Left lung (tissue), 10 donors: ENCODE measurements around the gene WWP2. TPM values are rescaled to one million over a fixed set of nuclear protein-coding genes. Genes with fewer than 3 reads are reported as not detected.

Source experiments
- ATAC-seq: fragments of 200-7000 bp; cut with Tn5 transposase; one replicate; pipeline ENCODE4 v1.9.1; 2020; ENCODE audit warnings: moderate library complexity
- DNase-seq, 4 donors: peaks; one replicate each; pipeline ENCODE4 v3.0.0-alpha.2; 2013 to 2020
- H3K27ac ChIP-seq, 2 donors: fragments of 200-600 bp; sonication (generic) in 1 of 2; one replicate each; pipeline versions ENCODE4 v1.5.0 to v1.8.0; 2020 to 2021
- H3K27me3 ChIP-seq, 2 donors: fragments of 200-600 bp; sonication (generic) in 1 of 2; one replicate each; pipeline versions ENCODE4 v1.5.0 to v1.8.0; 2020 to 2021
- H3K36me3 ChIP-seq, 2 donors: fragments of 200-600 bp; sonication (generic) in 1 of 2; one replicate each; pipeline versions ENCODE4 v1.5.0 to v1.8.0; 2020 to 2021
- H3K4me1 ChIP-seq, 2 donors: fragments of 200-600 bp; one replicate each; pipeline ENCODE4 v1.8.0; 2021
- H3K4me3 ChIP-seq, 2 donors: fragments of 200-600 bp; sonication (generic) in 1 of 2; one replicate each; pipeline versions ENCODE4 v1.5.0 to v1.8.0; 2020 to 2021; ENCODE audit warnings: mild to moderate bottlenecking in 1 of 2
- H3K9me3 ChIP-seq, 2 donors: fragments of 200-600 bp; sonication (generic) in 1 of 2; one replicate each; pipeline versions ENCODE4 v1.5.0 to v1.8.0; 2020 to 2021
- CTCF ChIP-seq, 2 donors: fragments of 200-600 bp; sonication (generic) in 1 of 2; IDR thresholded peaks; one replicate each; pipeline versions ENCODE4 v1.5.0 to v1.8.0; 2021; ENCODE audit warnings: antibody characterized with exemption in 2 of 2
- intact Hi-C, 2 donors: fragments of 100-400 bp; cut with DNase I; formaldehyde crosslinking; loops; one replicate each; pipeline versions ENCODE4 v1.11.2 to v1.14.2; 2022
- polyA plus RNA-seq, 6 donors: library from polyadenylated mRNA; unstranded; fragments of 120-200 nt; gene quantifications; one replicate each; pipeline ENCODE4 v1.2.1, GENCODE V29; 2013; ENCODE audit not compliant: insufficient read length in 6 of 6
- total RNA-seq, 2 donors: library from RNA; stranded (reverse); fragmentation: NEBNext Ultra II Directional; extraction: Animal tissue kit (Norgen Biotek cat#: 25700); gene quantifications; one replicate each; pipeline ENCODE4 v1.2.1, GENCODE V29; 2021
- donor health status: DM: no; HTN: yes; CAD: no.
- donor health status: DM: no; HTN: no; CAD: no.

Gene WWP2
- total and polyA plus RNA-seq, 8 donors: 30.2 to 73.0 (median 34.6) TPM

DNA sequence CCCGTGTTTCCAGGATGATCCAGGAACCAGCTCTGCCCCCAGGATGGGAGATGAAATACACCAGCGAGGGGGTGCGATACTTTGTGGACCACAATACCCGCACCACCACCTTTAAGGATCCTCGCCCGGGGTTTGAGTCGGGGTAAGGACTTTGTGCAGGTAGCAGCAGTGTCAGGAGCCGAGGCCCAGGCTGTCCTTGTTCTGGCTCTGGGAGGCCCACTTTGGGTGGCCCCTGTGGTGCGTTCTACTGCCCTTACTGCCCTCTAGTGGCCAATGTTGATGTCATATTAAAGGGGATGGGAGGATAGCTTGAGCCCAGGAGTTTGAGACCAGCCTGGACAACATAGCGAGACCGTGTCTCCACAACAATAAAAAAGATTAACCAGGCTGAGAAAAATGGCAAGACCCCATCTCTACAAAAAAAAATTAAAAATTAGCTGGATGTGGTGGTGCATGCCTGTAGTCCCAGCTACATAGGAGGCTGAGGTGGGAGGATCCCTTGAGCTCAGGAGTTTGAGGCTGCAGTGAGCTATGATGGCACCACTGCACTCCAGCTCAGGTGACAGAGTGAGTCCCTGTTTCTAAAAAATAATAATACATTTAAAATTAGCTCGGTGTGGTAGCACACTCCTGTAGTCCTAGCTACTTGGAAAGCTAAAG is 168.1 kb downstream of the WWP2 start:
- H3K36me3 ChIP-seq: peaks cover 0 to 87% of the 10 kb centered on the region in 2 donors
- peak in 1 of 4 donors; percentile 68 for DNase-seq
- no peaks in the 10 kb centered on the region for H3K4me1 ChIP-seq
- H3K27me3 ChIP-seq: no peaks in the 10 kb centered on the region
- H3K9me3 ChIP-seq: no peaks in the 10 kb centered on the region
- no peak overlapping the region for H3K4me3 ChIP-seq
- peak; percentile 65 to 80 for TF ChIP-seq CTCF (IDR thresholded peaks at IDR 0.05)
- ATAC-seq: peak; percentile 87
- intact Hi-C loops: no loop called here
- no peak overlapping the region for H3K27ac ChIP-seq

DNA sequence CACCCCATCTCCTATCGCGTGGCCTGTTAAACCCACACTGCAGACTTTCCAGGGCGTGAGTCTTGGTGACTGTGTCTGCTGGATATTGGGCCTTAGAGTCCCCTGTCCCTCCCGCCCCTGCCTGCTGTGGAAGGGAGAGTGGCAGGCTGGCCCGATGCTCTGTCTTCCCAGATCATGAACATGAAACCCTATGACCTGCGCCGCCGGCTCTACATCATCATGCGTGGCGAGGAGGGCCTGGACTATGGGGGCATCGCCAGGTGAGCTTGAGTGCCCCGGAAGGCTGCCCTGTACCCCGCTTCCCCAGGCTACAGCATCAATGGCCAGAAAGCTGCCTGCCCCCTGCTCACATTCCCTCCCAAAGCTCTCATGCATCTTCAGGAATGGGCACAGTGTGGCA is 169.5 kb downstream of the WWP2 start:
- intact Hi-C loops: no loop called here
- DNase-seq (no peak), ATAC-seq (no peak)
- Histone ChIP-seq H3K36me3 (peaks cover 0 to 87% of the 10 kb centered on the region in 2 donors), H3K4me3 (no peak overlapping the region), H3K27ac (no peak overlapping the region), H3K27me3 (no peaks in the 10 kb centered on the region), H3K9me3 (no peaks in the 10 kb centered on the region), H3K4me1 (no peaks in the 10 kb centered on the region)
- TF ChIP-seq CTCF (IDR thresholded peaks at IDR 0.05): no peak

GRCh38 chr16:69932228-69932627 is 170.1 kb downstream of the WWP2 start:
- intact Hi-C loops: no loop called here
- Histone ChIP-seq H3K36me3 (peaks cover 0 to 87% of the 10 kb centered on the region in 2 donors), H3K4me1 (no peaks in the 10 kb centered on the region), H3K4me3 (no peak overlapping the region), H3K9me3 (no peaks in the 10 kb centered on the region), H3K27ac (no peak overlapping the region), H3K27me3 (no peaks in the 10 kb centered on the region)
- ATAC-seq: no peak
- TF ChIP-seq CTCF (IDR thresholded peaks at IDR 0.05): no peak
- DNase-seq: no peak

- no peak for DNase-seq
- no peak overlapping the region for H3K4me3 ChIP-seq
- H3K27ac ChIP-seq: no peak overlapping the region
- intact Hi-C loops: no loop called here
- no peak for TF ChIP-seq CTCF (IDR thresholded peaks at IDR 0.05)
- no peaks in the 10 kb centered on the region for H3K9me3 ChIP-seq
- H3K36me3 ChIP-seq: peaks cover 0 to 89% of the 10 kb centered on the region in 2 donors
- no peaks in the 10 kb centered on the region for H3K27me3 ChIP-seq
- H3K4me1 ChIP-seq: no peaks in the 10 kb centered on the region
- ATAC-seq: no peak
Observed at GRCh38 chr16:69932691-69933392, 170.7 kb downstream of the WWP2 start.

DNA sequence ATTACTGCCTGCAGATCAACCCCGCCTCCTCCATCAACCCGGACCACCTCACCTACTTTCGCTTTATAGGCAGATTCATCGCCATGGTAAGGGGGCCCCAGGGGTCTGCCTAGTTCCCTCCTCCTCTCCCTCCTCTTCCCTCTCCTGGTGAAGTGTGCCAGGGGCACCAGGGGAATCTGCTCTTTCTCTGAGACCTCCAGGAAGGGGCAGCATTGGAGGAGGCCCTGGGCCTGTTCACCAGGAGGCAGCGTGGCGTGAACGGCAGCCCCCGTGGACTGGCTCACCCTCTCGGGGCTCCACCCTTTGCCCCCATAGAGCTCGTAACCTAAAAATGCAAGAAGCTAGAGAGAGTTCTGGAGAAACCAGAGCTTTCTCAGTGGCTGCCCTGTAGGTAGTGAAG is 171.9 kb downstream of the WWP2 start:
- ATAC-seq: no peak
- Histone ChIP-seq H3K9me3 (no peaks in the 10 kb centered on the region), H3K4me1 (no peaks in the 10 kb centered on the region), H3K36me3 (peaks cover 0 to 99% of the 10 kb centered on the region in 2 donors), H3K27ac (no peak overlapping the region), H3K4me3 (no peak overlapping the region), H3K27me3 (no peaks in the 10 kb centered on the region)
- TF ChIP-seq CTCF (IDR thresholded peaks at IDR 0.05): no peak
- intact Hi-C loops: no loop called here
- no peak for DNase-seq
